K562 (cell line): ENCODE data around the gene CLEC4M. TPM values are rescaled to one million over a fixed set of nuclear protein-coding genes. Genes with fewer than 3 reads are reported as not detected.
A peak's percentile ranks its signal among the peaks of the same experiment; 100 is the strongest.

Experiments used
- ATAC-seq: fragments of 200-7000 bp; cut with Tn5 transposase; 3 replicates; pipeline ENCODE4 v1.9.1; 2020; ENCODE audit warnings: moderate library complexity
- BruUV-seq: library from RNA; stranded (reverse); fragments of 400-500 nt; replicated peaks from 2 replicates; lab custom pipeline; 2021; lab: Mats Ljungman, UMichigan
- CTCF ChIA-PET: fragments of 300-600 bp; formaldehyde crosslinking; extraction: SDS; loops from one replicate; lab custom pipeline; 2021; ENCODE audit warnings: low intra/inter-chr PET ratio; lab: Yijun Ruan, JAX
- POLR2A ChIA-PET: fragments of 300-600, 350-650 bp; sonication (Branson Sonifier 250); formaldehyde crosslinking; extraction: SDS; loops from one replicate; lab custom pipeline; 2021; ENCODE audit warnings: antibody characterized with exemption, inconsistent platforms; lab: Yijun Ruan, JAX
- DNase-seq, 4 experiments: peaks; one replicate each; pipeline versions ENCODE4 v3.0.0 to v3.0.0-alpha.2; 2011 to 2018; ENCODE audit warnings: low spot score in 3 of 4, mixed read lengths in 3 of 4; ENCODE audit errors: extremely low read depth in 1 of 4
- FAIRE-seq: peaks from 2 replicates; lab custom pipeline; 2011; peaks lifted over from hg19 to GRCh38; lab: Jason Lieb, UNC
- H2AFZ ChIP-seq: 2 replicates; pipeline ENCODE4 v1.6.0; 2011; ENCODE audit warnings: low read depth, low read length, control low read depth, inconsistent platforms
- H3K27ac ChIP-seq: fragments of 200-600 bp; 3 replicates; pipeline ENCODE4 v1.8.0; 2011; ENCODE audit warnings: low read depth, mild to moderate bottlenecking, control low read depth, inconsistent platforms, low read length, moderate library complexity, mixed read lengths; ENCODE audit errors: extremely low read depth
- H3K27me3 ChIP-seq, 2 experiments: fragments of 300-600 bp in 1 of 2; 2 replicates in 1 of 2; 3 replicates in 1 of 2; pipeline versions ENCODE4 v1.6.0 to v1.8.0; 2011; ENCODE audit warnings: inconsistent platforms in 2 of 2, low read length in 2 of 2, mild to moderate bottlenecking in 1 of 2, mixed read lengths in 1 of 2, moderate library complexity in 1 of 2; ENCODE audit not compliant: control insufficient read depth in 2 of 2, insufficient read depth in 2 of 2
- H3K36me3 ChIP-seq: fragments of 300-600 bp; 3 replicates; pipeline ENCODE4 v1.8.0; 2011; ENCODE audit warnings: mild to moderate bottlenecking, low read length, inconsistent platforms; ENCODE audit not compliant: control insufficient read depth, insufficient read depth
- H3K4me1 ChIP-seq, 2 experiments: fragments of 200-600 bp in 1 of 2; replicated peaks in 1 of 2; 2 replicates in 1 of 2; 3 replicates in 1 of 2; pipeline versions ENCODE4 v1.5.1 to v1.8.0; 2011; ENCODE audit warnings: inconsistent platforms in 2 of 2, low read length in 2 of 2, mild to moderate bottlenecking in 1 of 2, mixed read lengths in 1 of 2, moderate library complexity in 1 of 2; ENCODE audit not compliant: control insufficient read depth in 2 of 2, insufficient read depth in 2 of 2
- H3K4me2 ChIP-seq: 2 replicates; pipeline ENCODE4 v1.6.1; 2011; ENCODE audit warnings: low read length, control low read depth, inconsistent platforms, mixed read lengths; ENCODE audit not compliant: insufficient read depth
- H3K4me3 ChIP-seq: fragments of 200-600 bp; sonication (generic), shearing (Covaris generic); 2 replicates; pipeline ENCODE4 v1.5.1; 2016; ENCODE audit warnings: control low read depth, inconsistent platforms
- H3K79me2 ChIP-seq: fragments of 200-600 bp; 3 replicates; pipeline ENCODE4 v1.8.0; 2011; ENCODE audit warnings: low read length, inconsistent platforms; ENCODE audit not compliant: control insufficient read depth, insufficient read depth
- H3K9ac ChIP-seq, 2 experiments: 2 replicates each; pipeline versions ENCODE4 v1.6.0 to v1.6.1; 2011; ENCODE audit warnings: low read depth in 2 of 2, low read length in 2 of 2, control low read depth in 1 of 2, inconsistent platforms in 1 of 2, mild to moderate bottlenecking in 1 of 2, mixed read lengths in 1 of 2; ENCODE audit not compliant: insufficient read depth in 1 of 2
- H3K9me1 ChIP-seq: one replicate; pipeline ENCODE4 v1.6.0; 2011; ENCODE audit warnings: inconsistent platforms, mild to moderate bottlenecking, low read length, moderate library complexity; ENCODE audit not compliant: control insufficient read depth, insufficient read depth
- H3K9me3 ChIP-seq: replicated peaks from 2 replicates; pipeline ENCODE4 v1.5.1; 2011; ENCODE audit warnings: low read depth, low read length, inconsistent platforms; ENCODE audit not compliant: control insufficient read depth, insufficient read depth
- H4K20me1 ChIP-seq: replicated peaks from 2 replicates; pipeline ENCODE4 v1.6.1; 2011; ENCODE audit warnings: low read length, inconsistent platforms, mixed read lengths; ENCODE audit not compliant: control insufficient read depth, insufficient read depth
- HDAC8 ChIP-seq: fragments of 450-650 bp; IDR thresholded peaks from 2 replicates; pipeline ENCODE4 v1.6.1; 2016; ENCODE audit warnings: mild to moderate bottlenecking, missing genetic modification characterization, moderate library complexity, missing compliant biosample characterization
- MCM7 ChIP-seq, 2 experiments: fragments of 450-650 bp; IDR thresholded peaks; 2 replicates each; pipeline ENCODE4 v1.6.1; 2016 to 2018
- POLR2AphosphoS5 ChIP-seq: IDR thresholded peaks from 2 replicates; pipeline ENCODE4 v1.6.1; 2011; ENCODE audit warnings: mild to moderate bottlenecking, low read depth, low read length, moderate library complexity; ENCODE audit not compliant: control insufficient read depth, insufficient read depth
- ZFX ChIP-seq: sonication (generic); formaldehyde crosslinking; IDR thresholded peaks from 2 replicates; pipeline ENCODE4 v1.8.0; 2022; ENCODE audit warnings: mild to moderate bottlenecking, missing genetic modification reagents, moderate library complexity
- ZNF175 ChIP-seq: fragments of 200-800 bp; sonication (Bioruptor generic); IDR thresholded peaks from 2 replicates; pipeline ENCODE4 v1.6.1; 2016; ENCODE audit warnings: low read depth, mild to moderate bottlenecking, missing genetic modification characterization, missing compliant biosample characterization
- ZNF197 ChIP-seq: fragments of 200-800 bp; sonication (Bioruptor generic); IDR thresholded peaks from 2 replicates; pipeline ENCODE4 v1.6.1; 2016; ENCODE audit warnings: low read depth, missing genetic modification characterization, missing compliant biosample characterization
- WGBS: fragments of 100-300 bp; shearing (Covaris generic); methylation state at CpG from one replicate; pipeline ENCODE4 v1.1.6; 2016; ENCODE audit warnings: low coverage, mixed read lengths; ENCODE audit not compliant: insufficient coverage; ENCODE audit errors: missing lambda C conversion rate; 5-methylcytosine and 5-hydroxymethylcytosine counted together
- in situ Hi-C: fragments of 300-500 bp; cut with MboI; formaldehyde crosslinking; loops from 4 replicates; pipeline ENCODE4 v1.15.0; 2018; ENCODE audit warnings: inconsistent platforms, mixed read lengths
- intact Hi-C: fragments of 100-400 bp; cut with micrococcal nuclease; formaldehyde crosslinking; loops from 2 replicates; pipeline ENCODE4 v1.14.2; 2022
- polyA plus RNA-seq, 8 experiments: library from polyadenylated mRNA; depleted of rRNA in 4 of 8; stranded (reverse) in 5 of 8; unstranded in 3 of 8; fragments of >200 nt; fragmentation: Nextera tagmentation in 2 of 8; fragmentation: Illumina TruSeq in 1 of 8; extraction: Ambion mirVana in 2 of 8; extraction: Trizol in 1 of 8; gene quantifications; 2 replicates each; pipeline versions ENCODE4 v1.2.1 to v1.2.3, GENCODE V29; 2011 to 2014; ENCODE audit warnings: inconsistent platforms in 1 of 8, missing spikeins in 1 of 8
- total RNA-seq, 7 experiments: library from RNA; depleted of rRNA in 6 of 7; stranded (reverse); fragments of >200 nt in 6 of 7; fragmentation: Illumina TruSeq in 2 of 7; extraction: Trizol in 2 of 7; gene quantifications; 2 replicates each; pipeline versions ENCODE4 v1.2.1 to v1.2.3, GENCODE V29; 2011 to 2021; ENCODE audit warnings: low replicate concordance in 1 of 7
- TF ChIP-seq, protein P1 (sequence below): fragments of 450-650 bp; IDR thresholded peaks from 2 replicates; pipeline ENCODE4 v1.6.1; 2016; ENCODE audit warnings: borderline replicate concordance

The CLEC4M gene
- total and polyA plus RNA-seq, 9 of the 15 experiments (the other 6 are each of a cell fraction or from before 2014, with no cell fraction given), result 0.08 to 0.18 TPM; not detected in 7

DNA sequence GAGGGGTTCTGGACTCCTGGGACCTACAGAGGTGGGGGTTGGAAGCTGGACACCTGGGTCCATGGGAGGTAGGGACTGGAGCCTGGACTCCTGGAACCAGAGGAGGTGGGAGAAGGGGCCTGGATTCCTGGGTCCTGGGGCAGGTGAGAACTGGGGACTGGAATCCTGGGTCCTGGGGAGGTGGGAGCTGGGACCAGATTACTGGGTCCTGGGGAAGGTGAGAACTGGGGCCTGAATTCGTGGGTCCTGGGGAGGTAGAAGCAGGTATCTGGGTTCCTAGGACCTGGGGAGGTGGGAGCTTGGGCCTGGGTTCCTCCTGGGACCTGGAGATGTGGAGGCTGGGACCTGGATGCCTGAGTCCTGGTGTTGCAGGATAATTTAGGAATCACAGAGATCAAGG, 653 bp downstream of the CLEC4M start:
- H3K4me1 ChIP-seq, result peaks cover 10 to 11% of the 10 kb centered on the region in 2 experiments; a peak in 4 of 5 replicates
- CTCF ChIA-PET, result no interaction called here
- no peaks in the 10 kb centered on the region for H3K36me3 ChIP-seq
- no peak overlapping the region; the same call in 1 of the 2 replicates for H3K4me2 ChIP-seq
- no peak overlapping the region; the same call in 1 of the 2 replicates for H2AFZ ChIP-seq
- ATAC-seq (no peak), FAIRE-seq (no peak), DNase-seq (no peak)
- no peaks in the 10 kb centered on the region for H3K79me2 ChIP-seq
- BruUV-seq, result no TSS peak
- no peaks in the 10 kb centered on the region for H4K20me1 ChIP-seq
- TF ChIP-seq HDAC8, result no peak
- TF ChIP-seq ZNF175 (CRISPR knock-in tag), result no peak
- TF ChIP-seq ZNF197 (CRISPR knock-in tag), result no peak
- TF ChIP-seq MCM7 (IDR thresholded peaks at IDR 0.05), result no peak
- no peak for TF ChIP-seq POLR2AphosphoS5
- 0 out of 2 replicates have a peak, but pooled peaks have one; percentile 17 for TF ChIP-seq ZFX (CRISPR knock-in tag)
- TF ChIP-seq, protein P1, sequence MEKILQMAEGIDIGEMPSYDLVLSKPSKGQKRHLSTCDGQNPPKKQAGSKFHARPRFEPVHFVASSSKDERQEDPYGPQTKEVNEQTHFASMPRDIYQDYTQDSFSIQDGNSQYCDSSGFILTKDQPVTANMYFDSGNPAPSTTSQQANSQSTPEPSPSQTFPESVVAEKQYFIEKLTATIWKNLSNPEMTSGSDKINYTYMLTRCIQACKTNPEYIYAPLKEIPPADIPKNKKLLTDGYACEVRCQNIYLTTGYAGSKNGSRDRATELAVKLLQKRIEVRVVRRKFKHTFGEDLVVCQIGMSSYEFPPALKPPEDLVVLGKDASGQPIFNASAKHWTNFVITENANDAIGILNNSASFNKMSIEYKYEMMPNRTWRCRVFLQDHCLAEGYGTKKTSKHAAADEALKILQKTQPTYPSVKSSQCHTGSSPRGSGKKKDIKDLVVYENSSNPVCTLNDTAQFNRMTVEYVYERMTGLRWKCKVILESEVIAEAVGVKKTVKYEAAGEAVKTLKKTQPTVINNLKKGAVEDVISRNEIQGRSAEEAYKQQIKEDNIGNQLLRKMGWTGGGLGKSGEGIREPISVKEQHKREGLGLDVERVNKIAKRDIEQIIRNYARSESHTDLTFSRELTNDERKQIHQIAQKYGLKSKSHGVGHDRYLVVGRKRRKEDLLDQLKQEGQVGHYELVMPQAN, result no peak
- 0% methylated on average over 1 of the region's 1 CpG for WGBS
- H3K4me3 ChIP-seq, result no peak overlapping the region
- no peak overlapping the region; the same call in 2 of the 3 replicates for H3K27ac ChIP-seq
- H3K9me3 ChIP-seq, result peaks cover 3% of the 10 kb centered on the region; the same call in 1 of the 2 replicates
- H3K27me3 ChIP-seq, result peaks cover 10 to 28% of the 10 kb centered on the region in 2 experiments; a peak in 4 of 5 replicates
- H3K9me1 ChIP-seq, result no peaks in the 10 kb centered on the region
- in situ Hi-C loops, result no loop called here
- POLR2A ChIA-PET, result interaction anchor here (0.7 kb wide), 1 partner anchor 10 kb away, joined by 3 read pairs; no protein-coding TSS in a partner anchor
- H3K9ac ChIP-seq, result peak overlapping the region in 1 of 2 experiments; percentile 65; a peak in 1 of 4 replicates
- intact Hi-C loops, result no loop called here
